Trophoblast cell (in vitro differentiated cells and primary cell): Measurements from ENCODE around the gene AGAP4.
"Not testable (repeated sequence)": the region's sequence is repeated elsewhere in the genome, so short reads cannot be mapped to it uniquely, and the experiment has no call there.

Experiments
- DNase-seq, 2 donors: peaks; one replicate each; pipeline ENCODE4 v3.0.0-alpha.2; 2016
- H2AFZ ChIP-seq: 2 replicates; pipeline ENCODE4 v1.6.1; 2013; ENCODE audit warnings: low read length, moderate library complexity, mild to moderate bottlenecking; ENCODE audit not compliant: insufficient read depth, poor library complexity
- H2AK5ac ChIP-seq: 2 replicates; pipeline ENCODE4 v1.6.1; 2013; ENCODE audit warnings: mild to moderate bottlenecking, low read length
- H2BK120ac ChIP-seq: 2 replicates; pipeline ENCODE4 v1.6.1; 2013; ENCODE audit warnings: low read length, mild to moderate bottlenecking, moderate library complexity; ENCODE audit not compliant: insufficient read depth, poor library complexity
- H2BK12ac ChIP-seq: 2 replicates; pipeline ENCODE4 v1.6.1; 2013; ENCODE audit warnings: mild to moderate bottlenecking, low read length, moderate library complexity
- H2BK5ac ChIP-seq: 2 replicates; pipeline ENCODE4 v1.6.1; 2013; ENCODE audit warnings: low read length, low read depth, moderate library complexity, mild to moderate bottlenecking; ENCODE audit not compliant: poor library complexity
- H3K14ac ChIP-seq: 2 replicates; pipeline ENCODE4 v1.6.1; 2013; ENCODE audit warnings: mild to moderate bottlenecking, low read length
- H3K18ac ChIP-seq: 2 replicates; pipeline ENCODE4 v1.6.1; 2013; ENCODE audit warnings: mild to moderate bottlenecking, low read length
- H3K23ac ChIP-seq: 2 replicates; pipeline ENCODE4 v1.6.1; 2013; ENCODE audit warnings: low read length
- H3K27ac ChIP-seq: 2 replicates; pipeline ENCODE4 v1.5.1; 2013; ENCODE audit warnings: low read depth, mild to moderate bottlenecking, inconsistent platforms, low read length, moderate library complexity
- H3K27me3 ChIP-seq: 2 replicates; pipeline ENCODE4 v1.6.1; 2013; ENCODE audit warnings: inconsistent platforms, mild to moderate bottlenecking, low read length, moderate library complexity; ENCODE audit not compliant: insufficient read depth
- H3K36me3 ChIP-seq, 2 experiments: 1 replicate in 1 of 2; 2 replicates in 1 of 2; pipeline ENCODE4 v1.6.1; 2013; ENCODE audit warnings: low read length in 2 of 2, mild to moderate bottlenecking in 2 of 2, moderate library complexity in 1 of 2; ENCODE audit not compliant: insufficient read depth in 2 of 2, control insufficient read depth in 1 of 2
- H3K4ac ChIP-seq: 2 replicates; pipeline ENCODE4 v1.6.1; 2013; ENCODE audit warnings: low read depth, mild to moderate bottlenecking, low read length, moderate library complexity
- H3K4me1 ChIP-seq, 2 experiments: 1 replicate in 1 of 2; 2 replicates in 1 of 2; pipeline ENCODE4 v1.6.1; 2013; ENCODE audit warnings: low read length in 2 of 2, mild to moderate bottlenecking in 2 of 2, moderate library complexity in 1 of 2; ENCODE audit not compliant: insufficient read depth in 2 of 2, control insufficient read depth in 1 of 2
- H3K4me2 ChIP-seq: 2 replicates; pipeline ENCODE4 v1.6.1; 2013; ENCODE audit warnings: inconsistent platforms, mild to moderate bottlenecking, low read length, moderate library complexity
- H3K4me3 ChIP-seq: 2 replicates; pipeline ENCODE4 v1.5.1; 2013; ENCODE audit warnings: mild to moderate bottlenecking, low read depth, low read length, inconsistent platforms
- H3K79me1 ChIP-seq: one replicate; pipeline ENCODE4 v1.6.1; 2013; ENCODE audit warnings: low read length
- H3K79me2 ChIP-seq: 2 replicates; pipeline ENCODE4 v1.6.1; 2013; ENCODE audit warnings: low read length, mild to moderate bottlenecking; ENCODE audit not compliant: control insufficient read depth, insufficient read depth, poor library complexity
- H3K9ac ChIP-seq: 2 replicates; pipeline ENCODE4 v1.6.1; 2013; ENCODE audit warnings: mild to moderate bottlenecking, low read length
- H3K9me3 ChIP-seq: 2 replicates; pipeline ENCODE4 v1.6.1; 2013; ENCODE audit warnings: low read depth, mild to moderate bottlenecking, control low read depth, inconsistent platforms, low read length; ENCODE audit not compliant: insufficient read depth
- H4K12ac ChIP-seq: 2 replicates; pipeline ENCODE4 v1.6.1; 2013; ENCODE audit warnings: low read depth, mild to moderate bottlenecking, low read length, moderate library complexity
- H4K8ac ChIP-seq: 2 replicates; pipeline ENCODE4 v1.6.1; 2013; ENCODE audit warnings: low read depth, mild to moderate bottlenecking, low read length, moderate library complexity
- H4K91ac ChIP-seq: one replicate; pipeline ENCODE4 v1.6.1; 2013; ENCODE audit warnings: low read depth, mild to moderate bottlenecking, low read length, moderate library complexity
- WGBS: extraction: QIAGEN DNeasy Blood & Tissue Kit; methylation state at CpG from one replicate; pipeline ENCODE4 v1.1.7; 2013; ENCODE audit warnings: missing lambda C conversion rate; ENCODE audit not compliant: insufficient read length, insufficient coverage; ENCODE audit errors: extremely low coverage; 5-methylcytosine and 5-hydroxymethylcytosine counted together

Gene AGAP4

DNA sequence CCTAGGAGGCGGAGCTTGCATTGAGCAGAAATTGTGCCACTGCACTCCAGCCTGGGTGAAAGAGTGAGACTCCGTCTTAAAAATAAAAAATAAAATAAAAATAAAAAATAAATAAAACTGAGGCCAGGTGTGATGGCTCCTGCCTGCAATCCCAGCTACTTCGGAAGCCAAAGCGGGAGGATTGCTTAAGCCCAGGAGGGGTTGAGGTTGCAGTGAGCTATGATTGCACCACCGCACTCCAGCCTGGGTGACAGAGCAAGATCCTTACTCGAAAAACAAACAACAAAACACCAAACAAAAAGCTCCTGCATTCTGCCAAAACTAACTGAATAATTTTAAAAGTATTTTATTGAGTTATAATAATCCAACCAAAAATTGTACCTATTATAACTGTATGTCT, 36.2 kb downstream of the AGAP4 start:
- no peak overlapping the region for H3K14ac ChIP-seq
- H3K4me1 ChIP-seq, result peaks cover 4 to 6% of the 10 kb centered on the region in 2 experiments
- no peaks in the 10 kb centered on the region for H3K27me3 ChIP-seq
- no peak overlapping the region for H2BK5ac ChIP-seq
- peaks cover 3% of the 10 kb centered on the region for H3K79me1 ChIP-seq
- H4K12ac ChIP-seq, result no peak overlapping the region
- no peak overlapping the region for H3K4me2 ChIP-seq
- H4K8ac ChIP-seq, result no peak overlapping the region
- H3K23ac ChIP-seq, result no peak overlapping the region
- no peaks in the 10 kb centered on the region for H3K79me2 ChIP-seq
- WGBS, result no CpG with 5 or more reads among the region's 6 CpGs
- no peaks in the 10 kb centered on the region for H3K9me3 ChIP-seq
- H3K18ac ChIP-seq, result no peak overlapping the region
- H3K4ac ChIP-seq, result no peak overlapping the region
- no peak overlapping the region for H2BK120ac ChIP-seq
- H4K91ac ChIP-seq, result no peak overlapping the region
- H2AK5ac ChIP-seq, result no peak overlapping the region
- H3K36me3 ChIP-seq, result no peaks in the 10 kb centered on the region
- no peak overlapping the region for H3K27ac ChIP-seq
- H3K9ac ChIP-seq, result no peak overlapping the region
- H3K4me3 ChIP-seq, result no peak overlapping the region
- no peak overlapping the region for H2BK12ac ChIP-seq
- H2AFZ ChIP-seq, result no peak overlapping the region
- peak in 1 of 2 donors; percentile 17 for DNase-seq

DNA sequence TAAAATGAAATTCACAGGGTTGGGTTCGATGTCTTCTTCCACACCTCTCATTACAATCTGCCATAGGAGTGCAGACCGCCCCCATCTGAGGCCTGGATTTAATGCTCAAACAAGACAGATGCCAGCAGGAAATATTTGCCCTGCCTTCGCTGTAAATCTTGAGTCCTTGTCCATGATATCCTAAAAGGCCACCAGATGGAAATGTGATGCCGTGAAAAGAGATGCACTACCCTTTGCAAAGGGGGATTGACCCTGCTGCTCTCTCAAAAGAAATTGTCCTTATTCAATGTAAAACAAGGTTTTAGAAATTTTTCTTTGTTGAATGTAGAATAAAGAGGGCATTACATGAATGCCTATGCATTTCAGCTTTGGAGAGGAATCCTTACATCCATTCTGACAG, 37.5 kb downstream of the AGAP4 start:
- Histone ChIP-seq H3K23ac (no peak overlapping the region), H4K12ac (no peak overlapping the region), H3K4me2 (no peak overlapping the region), H3K79me2 (no peaks in the 10 kb centered on the region), H3K79me1 (peaks cover 3% of the 10 kb centered on the region), H3K9me3 (no peaks in the 10 kb centered on the region), H4K8ac (no peak overlapping the region), H3K4me3 (no peak overlapping the region), H3K18ac (no peak overlapping the region), H3K4me1 (peaks cover 4 to 6% of the 10 kb centered on the region in 2 experiments), H3K4ac (no peak overlapping the region), H2BK120ac (no peak overlapping the region), H2AFZ (no peak overlapping the region), H3K14ac (no peak overlapping the region), H2AK5ac (no peak overlapping the region), H4K91ac (no peak overlapping the region), H3K27ac (no peak overlapping the region), H2BK5ac (no peak overlapping the region), H3K36me3 (no peaks in the 10 kb centered on the region), H3K27me3 (no peaks in the 10 kb centered on the region), H3K9ac (no peak overlapping the region), H2BK12ac (peak overlapping the region; percentile 67)
- no CpG with 5 or more reads among the region's 4 CpGs for WGBS
- DNase-seq, result no peak

DNA sequence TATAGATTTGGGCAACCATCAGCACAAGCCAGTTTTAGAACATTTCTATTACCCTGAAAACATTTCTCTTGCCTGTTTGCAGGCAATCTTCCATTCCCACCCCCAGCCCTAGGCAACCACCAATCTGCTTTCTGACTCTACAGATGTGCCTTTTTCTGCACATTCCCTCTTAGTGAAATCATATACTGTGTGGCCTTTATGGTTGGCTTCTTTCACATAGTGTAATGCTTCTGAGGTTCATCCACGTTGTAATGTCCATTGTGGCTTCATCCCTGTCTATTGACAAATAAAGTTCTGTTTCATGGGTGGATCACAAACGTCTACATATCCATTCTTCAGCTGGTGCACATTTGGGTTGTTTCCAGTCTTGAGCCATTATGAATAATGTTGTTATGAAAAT, 42.3 kb downstream of the AGAP4 start:
- H4K12ac ChIP-seq, DNase-seq, H3K9ac ChIP-seq, H2BK12ac ChIP-seq, H3K9me3 ChIP-seq, H3K4ac ChIP-seq, H3K27me3 ChIP-seq, H3K4me3 ChIP-seq, H3K4me2 ChIP-seq, H2BK120ac ChIP-seq, H3K36me3 ChIP-seq, H2AFZ ChIP-seq, H4K8ac ChIP-seq, H2AK5ac ChIP-seq, H3K79me1 ChIP-seq, H2BK5ac ChIP-seq, H4K91ac ChIP-seq, H3K4me1 ChIP-seq, H3K79me2 ChIP-seq, H3K14ac ChIP-seq, H3K27ac ChIP-seq, H3K23ac ChIP-seq, H3K18ac ChIP-seq: not testable (repeated sequence)
- WGBS, result no CpG with 5 or more reads among the region's 2 CpGs

DNA sequence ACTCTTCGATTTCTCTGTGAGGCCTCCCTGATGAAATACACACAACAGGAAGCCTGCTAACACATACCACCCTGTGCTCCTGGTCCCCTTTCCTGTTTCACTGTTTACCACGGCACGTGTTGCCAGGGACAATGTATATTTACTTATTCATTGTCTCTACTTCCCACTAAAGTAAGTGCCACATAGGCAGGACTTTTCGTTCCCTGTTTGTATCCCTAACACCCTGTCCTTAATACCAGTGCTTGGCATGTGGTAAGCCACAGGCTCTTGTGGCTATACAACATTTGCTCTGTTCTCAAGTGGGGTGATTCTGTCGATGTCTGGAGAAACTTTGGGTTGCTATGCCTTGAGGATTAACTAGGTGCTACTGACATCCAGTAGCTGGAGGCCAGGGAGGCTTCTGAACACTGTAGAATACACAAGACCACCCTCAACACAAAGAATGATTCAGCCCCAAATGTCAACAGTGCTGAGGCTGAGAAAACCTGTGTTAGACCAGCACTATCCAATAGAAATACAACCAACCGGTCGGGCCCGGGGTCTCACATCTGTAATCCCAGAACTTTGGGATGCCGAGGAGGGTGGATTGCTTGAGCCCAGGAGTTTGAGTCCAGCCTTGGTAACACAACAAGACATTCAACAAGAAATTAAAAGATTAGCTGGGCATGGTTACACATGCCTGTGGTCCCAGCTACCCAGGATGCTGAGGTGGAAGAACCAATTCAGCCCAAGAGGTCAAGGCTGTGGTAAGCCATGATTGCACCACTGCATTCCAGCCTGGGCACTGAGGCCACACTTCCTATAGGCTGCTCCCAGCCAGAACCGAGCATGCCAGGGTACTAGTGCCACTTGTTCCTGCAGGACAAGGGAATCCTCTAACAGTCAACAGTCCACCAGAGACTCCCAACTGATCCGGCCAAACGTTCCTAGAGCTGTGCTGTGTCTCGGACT, 44.0 kb downstream of the AGAP4 start:
- H3K27ac ChIP-seq, H3K23ac ChIP-seq, H3K18ac ChIP-seq, H3K79me1 ChIP-seq, H2BK120ac ChIP-seq, H4K12ac ChIP-seq, DNase-seq, H2AK5ac ChIP-seq, H3K79me2 ChIP-seq, H3K4ac ChIP-seq, H3K9ac ChIP-seq, H3K9me3 ChIP-seq, H3K4me3 ChIP-seq, H2BK5ac ChIP-seq, H2BK12ac ChIP-seq, H2AFZ ChIP-seq, H3K14ac ChIP-seq, H4K91ac ChIP-seq, H3K27me3 ChIP-seq, H4K8ac ChIP-seq, H3K36me3 ChIP-seq, H3K4me2 ChIP-seq, H3K4me1 ChIP-seq: not testable (repeated sequence)
- WGBS, result no CpG with 5 or more reads among the region's 13 CpGs
